ELR (cell line): Measurements from ENCODE around the gene RINL.
"Not testable (repeated sequence)": the region's sequence is repeated elsewhere in the genome, so short reads cannot be mapped to it uniquely, and the experiment has no call there.

Experiments
- DNase-seq: peaks from one replicate; pipeline ENCODE4 v3.0.0-alpha.2; 2015; ENCODE audit warnings: low read depth

Gene RINL

GRCh38 chr19:38834104-38834490 lies 44.0 kb downstream of the RINL start:
- DNase-seq: no peak

- DNase-seq: no peak
These were observed 45.0 kb downstream of the RINL start for GRCh38 chr19:38833092-38833425.

- peak; percentile 98 for DNase-seq
These were observed 46.9 kb downstream of the RINL start for GRCh38 chr19:38831142-38831605.

GRCh38 chr19:38830039-38830733 lies 47.9 kb downstream of the RINL start:
- peak; percentile 74 for DNase-seq

- DNase-seq: not testable (repeated sequence)
These were observed 48.9 kb downstream of the RINL start for GRCh38 chr19:38829203-38829602.

- DNase-seq: no peak
These were observed 51.1 kb downstream of the RINL start for GRCh38 chr19:38826856-38827551.

- DNase-seq: not testable (repeated sequence)
These were observed 52.1 kb downstream of the RINL start for GRCh38 chr19:38825936-38826335.

GRCh38 chr19:38821230-38821825 lies 56.7 kb downstream of the RINL start:
- DNase-seq: not testable (repeated sequence)

- no peak for DNase-seq
These were observed 58.7 kb downstream of the RINL start for GRCh38 chr19:38819231-38819920.
